ENCODE measurements around the gene SEC24D.

SEC24D gene

DNA sequence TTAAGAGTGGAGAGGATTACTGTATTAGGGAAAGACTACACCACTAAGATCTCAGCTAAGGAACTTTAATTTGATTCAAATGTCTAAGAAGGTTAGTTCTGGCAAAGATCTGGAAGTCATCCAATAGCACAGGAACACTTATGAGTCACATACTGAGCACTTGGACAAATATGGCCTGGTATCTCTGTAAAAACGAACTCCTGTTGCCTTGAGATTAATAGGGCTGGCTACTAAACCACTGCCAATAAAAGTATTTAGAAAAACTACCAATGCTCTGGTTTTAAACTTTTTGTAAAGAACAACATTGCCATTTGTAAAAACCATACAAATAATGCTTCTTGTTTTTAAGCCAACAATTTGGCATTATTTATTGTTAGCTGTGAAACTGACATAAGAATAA is 70.5 kb downstream of the SEC24D start:
- Histone ChIP-seq H3K27me3 (no peaks in the 10 kb centered on the region), H3K27ac (no peak overlapping the region), H3K4me3 (no peak overlapping the region), H3K4me1 (no peaks in the 10 kb centered on the region), H3K9me3 (replicated peaks in 1 of 11) (no peaks in the 10 kb centered on the region), H3K9ac (no peak overlapping the region), H4K20me1 (peaks cover 0 to 20% (median 0%) of the 10 kb centered on the region in 11 experiments; a peak in 3 of 22 replicates), H3K36me3 (peaks cover 35 to 100% (median 65%) of the 10 kb centered on the region in 11 experiments), H3K4me2 (no peak overlapping the region)
- TF ChIP-seq Cebpa-rat (IDR thresholded peaks at IDR 0.05), result no peak

DNA sequence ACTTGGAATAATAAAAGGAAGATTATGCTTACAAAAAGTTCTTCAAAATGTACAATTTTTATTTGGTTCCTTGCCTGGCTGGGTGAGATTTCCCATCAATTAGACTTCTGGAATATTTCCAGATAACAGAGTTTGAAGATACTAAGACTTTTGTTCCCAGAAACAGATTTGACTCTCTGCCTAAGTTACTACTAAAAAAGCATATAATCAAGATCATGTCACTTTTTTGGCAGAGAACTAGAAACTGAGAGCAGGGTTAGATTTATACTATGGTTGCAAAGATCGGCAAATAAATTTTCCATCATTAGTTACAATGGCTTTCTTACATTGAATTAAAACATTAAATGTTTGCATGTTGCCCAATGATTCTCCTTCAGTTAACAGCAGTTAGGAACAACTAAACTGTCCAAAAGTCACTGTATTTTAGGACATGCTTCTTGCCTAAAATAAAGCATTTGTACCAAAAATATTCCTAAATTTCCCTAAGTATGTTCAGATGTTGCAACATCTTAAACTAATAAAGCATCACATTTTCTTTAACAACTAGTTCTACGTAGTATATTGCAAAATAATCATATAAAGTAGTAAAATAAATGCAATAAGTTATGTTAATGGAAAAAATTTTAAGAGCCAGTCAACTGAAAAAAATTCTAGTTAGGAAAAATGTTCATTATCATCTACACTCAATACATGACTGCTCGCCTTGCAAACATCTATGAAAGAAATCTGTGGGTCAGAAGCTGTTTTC is 73.0 kb downstream of the SEC24D start:
- Histone ChIP-seq H3K36me3 (peaks cover 35 to 99% (median 55%) of the 10 kb centered on the region in 11 experiments), H3K27ac (no peak overlapping the region), H3K9ac (no peak overlapping the region), H3K4me2 (no peak overlapping the region), H3K4me3 (no peak overlapping the region), H3K4me1 (no peaks in the 10 kb centered on the region), H3K9me3 (replicated peaks in 1 of 11) (no peaks in the 10 kb centered on the region), H3K27me3 (no peaks in the 10 kb centered on the region), H4K20me1 (peaks cover 0 to 21% (median 0%) of the 10 kb centered on the region in 11 experiments; a peak in 5 of 22 replicates)
- no peak for TF ChIP-seq Cebpa-rat (IDR thresholded peaks at IDR 0.05)

DNA sequence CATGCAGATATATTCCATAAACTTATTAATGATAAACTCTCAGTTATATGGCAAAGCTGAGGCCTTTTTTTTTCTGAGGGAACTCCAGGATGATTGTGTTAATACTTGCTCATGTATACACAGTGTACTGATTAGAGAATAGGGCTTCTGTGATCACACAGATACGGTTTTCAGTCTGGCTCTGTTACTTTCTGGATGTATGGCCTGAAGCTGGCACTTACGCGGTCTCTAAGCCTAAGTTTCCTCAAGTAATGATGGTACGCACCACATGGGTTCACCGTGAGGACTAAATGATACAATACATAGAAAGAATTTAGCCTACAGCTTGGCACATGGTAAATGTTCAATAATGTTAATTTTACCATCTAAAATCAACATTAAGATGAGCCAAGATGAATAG is 73.8 kb downstream of the SEC24D start:
- no peak overlapping the region for H3K9ac ChIP-seq
- H3K4me3 ChIP-seq, result no peak overlapping the region
- H3K36me3 ChIP-seq, result peaks cover 29 to 99% (median 54%) of the 10 kb centered on the region in 11 experiments
- no peak for TF ChIP-seq Cebpa-rat (IDR thresholded peaks at IDR 0.05)
- no peaks in the 10 kb centered on the region for H3K4me1 ChIP-seq
- H3K27ac ChIP-seq, result no peak overlapping the region
- no peaks in the 10 kb centered on the region for H3K27me3 ChIP-seq
- no peaks in the 10 kb centered on the region for H3K9me3 ChIP-seq (replicated peaks in 1 of 11)
- no peak overlapping the region for H3K4me2 ChIP-seq
- H4K20me1 ChIP-seq, result peaks cover 0 to 21% (median 0%) of the 10 kb centered on the region in 11 experiments; a peak in 5 of 22 replicates

DNA sequence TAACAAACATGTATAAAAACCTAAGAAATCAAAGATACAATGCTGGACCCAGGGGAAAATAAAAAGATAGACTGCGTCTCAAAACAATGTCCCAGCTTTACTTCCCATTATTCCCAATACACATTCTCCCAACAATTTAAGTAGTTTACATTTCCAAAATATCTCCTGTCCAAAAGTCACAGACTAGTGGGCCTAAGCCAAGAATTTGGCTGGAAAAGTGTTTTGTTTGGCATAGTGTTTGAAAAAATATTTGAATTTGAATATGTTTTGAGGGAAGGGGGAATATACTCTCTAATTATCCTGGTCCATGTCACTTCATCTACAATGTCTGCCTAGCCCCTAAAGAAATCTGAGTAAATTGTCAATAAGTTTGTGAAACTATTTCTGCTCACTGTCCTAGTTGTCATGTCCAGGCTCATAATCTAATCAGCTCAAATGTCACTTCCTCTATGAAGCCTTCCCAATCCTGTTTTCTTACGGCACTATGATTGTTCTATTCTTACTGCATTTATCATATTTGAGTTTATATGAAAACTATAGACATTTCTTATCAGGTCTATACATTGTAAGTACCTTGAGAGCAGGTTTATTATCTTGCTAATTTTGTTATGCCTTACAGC is 74.4 kb downstream of the SEC24D start:
- TF ChIP-seq Cebpa-rat (IDR thresholded peaks at IDR 0.05), result no peak
- peaks cover 0 to 14% (median 0%) of the 10 kb centered on the region in 11 experiments; a peak in 5 of 22 replicates for H4K20me1 ChIP-seq
- H3K4me1 ChIP-seq, result no peaks in the 10 kb centered on the region
- no peak overlapping the region for H3K4me3 ChIP-seq
- H3K9me3 ChIP-seq (replicated peaks in 1 of 11), result no peaks in the 10 kb centered on the region
- H3K4me2 ChIP-seq, result no peak overlapping the region
- H3K27ac ChIP-seq, result no peak overlapping the region
- no peak overlapping the region for H3K9ac ChIP-seq
- peaks cover 29 to 99% (median 54%) of the 10 kb centered on the region in 11 experiments for H3K36me3 ChIP-seq
- no peaks in the 10 kb centered on the region for H3K27me3 ChIP-seq

DNA sequence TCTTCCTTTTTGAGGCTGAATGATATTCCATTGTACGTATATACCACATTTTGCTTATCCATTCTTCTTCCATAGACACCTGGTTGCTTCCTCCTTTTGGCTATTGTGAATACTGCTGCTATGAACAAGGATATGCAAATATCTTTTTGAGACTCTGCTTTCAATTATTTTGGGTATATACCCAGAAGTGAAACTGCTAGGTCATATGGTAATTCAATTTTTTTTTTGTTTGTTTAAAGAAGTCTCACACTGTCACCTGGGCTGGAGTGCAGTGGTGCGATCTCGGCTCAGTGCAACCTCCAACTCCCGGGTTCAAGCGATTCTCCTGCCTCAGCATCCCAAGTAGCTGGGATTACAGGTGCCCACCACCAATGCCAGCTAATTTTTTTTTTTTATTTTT is 75.4 kb downstream of the SEC24D start:
- H3K27ac ChIP-seq, result no peak overlapping the region
- H3K4me1 ChIP-seq, result no peaks in the 10 kb centered on the region
- no peak overlapping the region for H3K9ac ChIP-seq
- no peaks in the 10 kb centered on the region for H3K9me3 ChIP-seq (replicated peaks in 1 of 11)
- peaks cover 29 to 99% (median 51%) of the 10 kb centered on the region in 11 experiments for H3K36me3 ChIP-seq
- H3K4me3 ChIP-seq, result no peak overlapping the region
- H4K20me1 ChIP-seq, result peaks cover 0 to 12% (median 0%) of the 10 kb centered on the region in 11 experiments; a peak in 5 of 22 replicates
- no peaks in the 10 kb centered on the region for H3K27me3 ChIP-seq
- no peak overlapping the region for H3K4me2 ChIP-seq
- TF ChIP-seq Cebpa-rat (IDR thresholded peaks at IDR 0.05), result no peak

DNA sequence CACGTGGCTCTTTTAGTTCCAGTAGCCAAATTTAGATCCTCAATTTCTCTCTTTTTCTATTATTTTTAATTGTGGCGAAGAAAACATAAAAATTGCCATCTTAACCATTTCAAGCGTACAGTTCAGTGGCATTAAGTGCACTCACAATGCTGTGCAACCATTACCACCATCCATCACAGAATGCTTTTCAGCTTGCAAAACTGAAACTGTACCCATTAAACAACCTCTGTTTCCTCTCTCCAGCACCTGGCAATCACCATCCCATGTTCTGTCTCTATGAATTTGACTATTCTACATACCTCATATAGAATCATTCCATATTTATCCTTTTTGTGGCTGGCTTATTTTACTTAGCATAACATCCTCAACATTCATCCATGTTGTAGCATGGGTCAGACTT is 75.8 kb downstream of the SEC24D start:
- H3K4me2 ChIP-seq, result no peak overlapping the region
- H3K27me3 ChIP-seq, result no peaks in the 10 kb centered on the region
- H3K27ac ChIP-seq, result no peak overlapping the region
- H3K4me1 ChIP-seq, result no peaks in the 10 kb centered on the region
- H3K36me3 ChIP-seq, result peaks cover 26 to 99% (median 51%) of the 10 kb centered on the region in 11 experiments
- no peak overlapping the region for H3K9ac ChIP-seq
- H3K4me3 ChIP-seq, result no peak overlapping the region
- TF ChIP-seq Cebpa-rat (IDR thresholded peaks at IDR 0.05), result no peak
- H4K20me1 ChIP-seq, result peaks cover 0 to 12% (median 0%) of the 10 kb centered on the region in 11 experiments; a peak in 5 of 22 replicates
- no peaks in the 10 kb centered on the region for H3K9me3 ChIP-seq (replicated peaks in 1 of 11)

DNA sequence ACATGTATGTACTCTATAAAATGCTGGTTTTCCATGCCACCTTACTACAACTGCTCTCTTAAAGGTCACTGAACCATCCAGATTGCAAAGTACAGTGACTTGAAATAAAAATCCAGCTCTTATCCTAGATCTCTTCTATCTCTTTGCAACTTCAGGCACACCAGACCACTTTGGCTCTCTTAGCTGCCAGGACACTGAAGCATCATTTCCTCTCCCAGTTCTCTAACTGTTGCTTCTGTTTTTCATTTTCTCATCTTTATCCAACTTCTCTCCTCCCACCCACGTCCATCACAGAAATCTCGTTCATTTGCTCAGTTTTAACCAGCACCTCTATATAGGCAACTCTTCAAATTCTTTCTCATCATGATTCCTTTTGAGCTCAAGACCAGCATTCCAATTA is 76.4 kb downstream of the SEC24D start:
- Histone ChIP-seq H3K36me3 (peaks cover 23 to 99% (median 48%) of the 10 kb centered on the region in 11 experiments), H3K9ac (no peak overlapping the region), H3K4me1 (no peaks in the 10 kb centered on the region), H4K20me1 (peaks cover 0 to 12% (median 0%) of the 10 kb centered on the region in 11 experiments; a peak in 5 of 22 replicates), H3K4me3 (no peak overlapping the region), H3K27ac (no peak overlapping the region), H3K4me2 (no peak overlapping the region), H3K27me3 (no peaks in the 10 kb centered on the region), H3K9me3 (replicated peaks in 1 of 11) (no peaks in the 10 kb centered on the region)
- TF ChIP-seq Cebpa-rat (IDR thresholded peaks at IDR 0.05), result no peak

DNA sequence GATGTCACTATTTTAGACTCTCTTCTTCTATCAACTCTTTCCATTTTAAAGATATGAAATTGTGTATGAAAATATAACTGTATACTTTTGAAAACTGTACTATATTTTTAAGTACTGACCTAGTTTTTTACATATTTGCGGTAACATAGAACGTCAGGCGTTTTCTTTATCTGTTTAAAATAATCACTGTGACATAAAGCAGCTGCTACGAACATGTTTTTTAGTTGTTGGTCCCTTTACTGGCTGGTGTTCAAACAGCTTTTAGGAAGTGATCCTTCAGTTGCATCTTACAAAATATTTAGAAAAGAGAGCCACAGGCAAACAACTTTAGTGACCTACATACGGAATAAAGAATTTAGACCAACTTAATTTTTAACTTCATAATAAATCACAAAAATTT is 77.6 kb downstream of the SEC24D start:
- no peak overlapping the region for H3K4me2 ChIP-seq
- no peaks in the 10 kb centered on the region for H3K4me1 ChIP-seq
- no peaks in the 10 kb centered on the region for H3K9me3 ChIP-seq (replicated peaks in 1 of 11)
- H3K27ac ChIP-seq, result no peak overlapping the region
- no peak overlapping the region for H3K4me3 ChIP-seq
- peaks cover 0 to 12% (median 0%) of the 10 kb centered on the region in 11 experiments; a peak in 5 of 22 replicates for H4K20me1 ChIP-seq
- H3K27me3 ChIP-seq, result no peaks in the 10 kb centered on the region
- TF ChIP-seq Cebpa-rat (IDR thresholded peaks at IDR 0.05), result no peak
- peaks cover 12 to 99% (median 38%) of the 10 kb centered on the region in 11 experiments for H3K36me3 ChIP-seq
- H3K9ac ChIP-seq, result no peak overlapping the region

DNA sequence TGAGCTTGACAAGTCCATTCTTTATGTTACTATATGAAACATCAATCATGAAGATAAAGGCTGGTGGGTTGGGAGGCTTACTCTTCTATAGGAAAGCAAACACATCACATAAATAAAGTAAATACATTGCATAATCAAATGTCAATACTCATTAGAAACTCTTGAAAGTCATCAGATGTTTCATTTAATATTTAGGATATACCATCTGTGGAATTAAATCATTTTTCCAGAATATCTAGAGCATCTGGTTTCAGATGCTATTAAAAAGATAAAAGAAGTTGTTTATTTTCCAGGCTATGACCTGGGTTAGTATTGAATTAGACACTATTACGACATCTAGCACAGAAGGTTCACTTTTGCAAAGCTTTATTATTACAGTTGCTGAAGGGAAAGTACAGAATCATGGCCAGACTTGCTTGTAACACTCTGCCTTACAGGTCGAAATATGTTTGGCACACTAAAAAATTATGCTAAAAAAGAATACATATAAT is 78.1 kb downstream of the SEC24D start:
- Histone ChIP-seq H3K36me3 (peaks cover 12 to 99% (median 39%) of the 10 kb centered on the region in 11 experiments), H3K9ac (no peak overlapping the region), H3K4me2 (no peak overlapping the region), H3K9me3 (replicated peaks in 1 of 11) (no peaks in the 10 kb centered on the region), H3K27ac (no peak overlapping the region), H4K20me1 (peaks cover 0 to 12% (median 0%) of the 10 kb centered on the region in 11 experiments; a peak in 5 of 22 replicates), H3K27me3 (no peaks in the 10 kb centered on the region), H3K4me1 (no peaks in the 10 kb centered on the region), H3K4me3 (no peak overlapping the region)
- TF ChIP-seq Cebpa-rat (IDR thresholded peaks at IDR 0.05), result peak in 1 of 11 experiments; percentile 35; a peak in 1 of 22 replicates
